Testis (tissue), 3 donors: ENCODE results near the gene IZUMO1R. TPM values are rescaled to one million over a fixed set of nuclear protein-coding genes. Genes with fewer than 3 reads are reported as not detected.

ENCODE experiments used
- DNase-seq: peaks from one replicate; pipeline ENCODE4 v3.0.0-alpha.2; 2019
- H3K27ac ChIP-seq, 2 donors: fragments of 200-600 bp; sonication (generic); one replicate each; pipeline ENCODE4 v1.5.1; 2019
- H3K27me3 ChIP-seq: fragments of 200-600 bp; sonication (generic); one replicate; pipeline ENCODE4 v1.5.1; 2019
- H3K36me3 ChIP-seq: fragments of 200-600 bp; sonication (generic); one replicate; pipeline ENCODE4 v1.5.1; 2017; ENCODE audit warnings: low read depth; ENCODE audit errors: missing control alignments
- H3K4me1 ChIP-seq: fragments of 200-600 bp; sonication (generic); one replicate; pipeline ENCODE4 v1.5.1; 2019
- H3K4me3 ChIP-seq, 2 donors: fragments of 200-600 bp; sonication (generic); one replicate each; pipeline ENCODE4 v1.5.1; 2017 to 2019
- H3K9me3 ChIP-seq: fragments of 200-600 bp; sonication (generic); one replicate; pipeline ENCODE4 v1.5.1; 2017
- CTCF ChIP-seq, 3 experiments: fragments of 450-650 bp in 2 of 3; fragments of 200-600 bp in 1 of 3; sonication (generic) in 1 of 3; IDR thresholded peaks; one replicate each; pipeline ENCODE4 v1.5.1; 2016 to 2019; ENCODE audit warnings: antibody characterized with exemption in 3 of 3, mild to moderate bottlenecking in 2 of 3, moderate library complexity in 1 of 3
- POLR2A ChIP-seq: fragments of 450-650 bp; IDR thresholded peaks from one replicate; pipeline ENCODE4 v1.6.1; 2017; ENCODE audit warnings: antibody characterized with exemption, mild to moderate bottlenecking, moderate library complexity
- WGBS, 2 donors: methylation state at CpG; one replicate each; pipeline ENCODE4 v1.1.5; 2018; 5-methylcytosine and 5-hydroxymethylcytosine counted together
- intact Hi-C: fragments of 100-400 bp; cut with DNase I; formaldehyde crosslinking; loops from one replicate; pipeline ENCODE4 v1.15.1; 2023; ENCODE audit warnings: low total_unique reads
- polyA plus RNA-seq: library from polyadenylated mRNA; stranded (reverse); fragments of 350-450 nt; fragmentation: Illumina TruSeq; extraction: RNeasy Lipid Tissue Mini Kit (QIAGEN cat#74804); gene quantifications from one replicate; pipeline ENCODE4 v1.2.3, GENCODE V29; 2014; ENCODE audit warnings: low read depth, low replicate concordance; ENCODE audit not compliant: insufficient read depth
- total RNA-seq, 2 donors: library from RNA; depleted of rRNA; stranded (reverse); fragments of >200 nt; gene quantifications; one replicate each; pipeline ENCODE4 v1.2.3, GENCODE V29; 2016

IZUMO1R gene
- total and polyA plus RNA-seq, 3 donors from 2014 or later: not detected

GRCh38 chr11:94302776-94303175, 1.6 kb upstream of the IZUMO1R start:
- Histone ChIP-seq H3K4me3 (no peak overlapping the region), H3K4me1 (no peaks in the 10 kb centered on the region), H3K27me3 (no peaks in the 10 kb centered on the region), H3K9me3 (no peaks in the 10 kb centered on the region), H3K27ac (no peak overlapping the region), H3K36me3 (no peaks in the 10 kb centered on the region)
- no peak for DNase-seq
- 56 to 64% methylated on average over 5 of the region's 5 CpGs for WGBS, 2 donors
- TF ChIP-seq POLR2A: no peak
- no peak for TF ChIP-seq CTCF (IDR thresholded peaks at IDR 0.05)
- intact Hi-C loops: no loop called here

- no peaks in the 10 kb centered on the region for H3K9me3 ChIP-seq
- H3K27ac ChIP-seq: peak overlapping the region in 1 of 2 donors; percentile 64
- H3K4me3 ChIP-seq: no peak overlapping the region
- DNase-seq: no peak
- no peaks in the 10 kb centered on the region for H3K36me3 ChIP-seq
- intact Hi-C loops: no loop called here
- no peaks in the 10 kb centered on the region for H3K27me3 ChIP-seq
- H3K4me1 ChIP-seq: no peaks in the 10 kb centered on the region
- no peak for TF ChIP-seq CTCF (IDR thresholded peaks at IDR 0.05)
- no peak for TF ChIP-seq POLR2A
- 75% methylated on average over 1 of the region's 1 CpG; no CpG with 5 or more reads in 1 of the 2 donors for WGBS, 2 donors
These were observed 766 bp downstream of the IZUMO1R start for GRCh38 chr11:94305146-94305545.

GRCh38 chr11:94307101-94307791, 2.9 kb downstream of the IZUMO1R start:
- no peak overlapping the region for H3K27ac ChIP-seq
- H3K4me1 ChIP-seq: no peaks in the 10 kb centered on the region
- H3K27me3 ChIP-seq: no peaks in the 10 kb centered on the region
- H3K9me3 ChIP-seq: no peaks in the 10 kb centered on the region
- H3K36me3 ChIP-seq: no peaks in the 10 kb centered on the region
- H3K4me3 ChIP-seq: no peak overlapping the region
- TF ChIP-seq CTCF (IDR thresholded peaks at IDR 0.05): no peak
- TF ChIP-seq POLR2A: no peak
- DNase-seq: no peak
- 93 to 96% methylated on average over 11 to 14 of the region's 14 CpGs for WGBS, 2 donors
- intact Hi-C loops: no loop called here

- H3K9me3 ChIP-seq: no peaks in the 10 kb centered on the region
- no peaks in the 10 kb centered on the region for H3K36me3 ChIP-seq
- TF ChIP-seq CTCF (IDR thresholded peaks at IDR 0.05) (no peak), POLR2A (no peak)
- H3K27me3 ChIP-seq: no peaks in the 10 kb centered on the region
- no peak for DNase-seq
- H3K4me3 ChIP-seq: no peak overlapping the region
- WGBS, 2 donors: 90 to 92% methylated on average over 5 of the region's 5 CpGs
- H3K27ac ChIP-seq: no peak overlapping the region
- intact Hi-C loops: no loop called here
- no peaks in the 10 kb centered on the region for H3K4me1 ChIP-seq
These were observed 3.6 kb downstream of the IZUMO1R start for GRCh38 chr11:94308024-94308423.

- no peaks in the 10 kb centered on the region for H3K27me3 ChIP-seq
- no peaks in the 10 kb centered on the region for H3K4me1 ChIP-seq
- intact Hi-C loops: no loop called here
- TF ChIP-seq CTCF (IDR thresholded peaks at IDR 0.05) (no peak), POLR2A (no peak)
- H3K4me3 ChIP-seq: no peak overlapping the region
- no peak for DNase-seq
- no peaks in the 10 kb centered on the region for H3K36me3 ChIP-seq
- WGBS, 2 donors: 53 to 68% methylated on average over 1 of the region's 1 CpG
- H3K9me3 ChIP-seq: no peaks in the 10 kb centered on the region
- H3K27ac ChIP-seq: no peak overlapping the region
These were observed 5.4 kb downstream of the IZUMO1R start for GRCh38 chr11:94309757-94310156.
